Right lobe of liver (tissue), 6 donors: Measurements from ENCODE around the gene KRTAP13-4. TPM values are rescaled to one million over a fixed set of nuclear protein-coding genes. Genes with fewer than 3 reads are reported as not detected.

Experiments used
- ATAC-seq, 4 donors: fragments of 200-7000 bp; cut with Tn5 transposase; one replicate each; pipeline ENCODE4 v1.9.1; 2020; ENCODE audit warnings: mild to moderate bottlenecking in 4 of 4, moderate library complexity in 4 of 4
- DNase-seq, 3 donors: peaks; one replicate each; pipeline ENCODE4 v3.0.0-alpha.2; 2020
- H3K27ac ChIP-seq, 3 donors: fragments of 200-600 bp; one replicate each; pipeline ENCODE4 v1.8.0; 2022
- H3K27me3 ChIP-seq, 2 donors: fragments of 200-600 bp; one replicate each; pipeline ENCODE4 v1.8.0; 2022
- H3K36me3 ChIP-seq, 4 donors: fragments of 200-600 bp; sonication (generic) in 1 of 4; one replicate each; pipeline versions ENCODE4 v1.5.1 to v1.8.0; 2017 to 2022; ENCODE audit warnings: control low read depth in 1 of 4
- H3K4me1 ChIP-seq, 4 donors: fragments of 200-600 bp; sonication (generic) in 1 of 4; one replicate each; pipeline versions ENCODE4 v1.5.1 to v1.8.0; 2017 to 2022; ENCODE audit warnings: control low read depth in 1 of 4
- H3K4me3 ChIP-seq, 3 donors: fragments of 200-600 bp; one replicate each; pipeline ENCODE4 v1.8.0; 2022
- H3K9me3 ChIP-seq, 4 donors: fragments of 200-600 bp; sonication (generic) in 1 of 4; one replicate each; pipeline versions ENCODE4 v1.5.1 to v1.8.0; 2017 to 2022; ENCODE audit warnings: control low read depth in 1 of 4
- POLR2A ChIP-seq: fragments of 450-650 bp; IDR thresholded peaks from one replicate; pipeline ENCODE4 v1.6.1; 2017; ENCODE audit warnings: antibody characterized with exemption, mild to moderate bottlenecking
- WGBS: methylation state at CpG from one replicate; pipeline ENCODE4 v1.1.6; 2018; ENCODE audit warnings: low coverage, low lambda C conversion rate; ENCODE audit not compliant: insufficient coverage; ENCODE audit errors: missing lambda C conversion rate; 5-methylcytosine and 5-hydroxymethylcytosine counted together
- intact Hi-C, 2 donors: fragments of 100-400 bp; cut with DNase I; formaldehyde crosslinking; loops; one replicate each; pipeline versions ENCODE4 v1.11.2 to v1.14.1; 2022
- total RNA-seq, 6 experiments: library from RNA; depleted of rRNA in 2 of 6; stranded (reverse); fragments of >200 nt in 2 of 6; fragmentation: NEBNext Ultra II Directional in 3 of 6; extraction: Animal tissue kit (Norgen Biotek cat#: 25700) in 3 of 6; gene quantifications; one replicate each; pipeline versions ENCODE4 v1.1.0 to v1.2.4, GENCODE V29; 2016 to 2023
- TF ChIP-seq, protein P1 (sequence below), 4 donors: fragments of 200-600 bp in 3 of 4; fragments of 450-650 bp in 1 of 4; IDR thresholded peaks; one replicate each; pipeline versions ENCODE4 v1.5.1 to v1.8.0; 2016 to 2022; ENCODE audit warnings: antibody characterized with exemption in 4 of 4, mild to moderate bottlenecking in 2 of 4
- donor health status: DM: no; HTN: yes; CAD: no.
- donor health status: DM: no; HTN: no; CAD: no.
- donor health status: DM: no; HTN: no; CAD: no.
- donor health status: DM: no; HTN: yes; CAD: no.
- donor health status: DM: no; HTN: yes; CAD: no.

Gene KRTAP13-4
- total RNA-seq, 6 experiments from 2014 or later: not detected

DNA sequence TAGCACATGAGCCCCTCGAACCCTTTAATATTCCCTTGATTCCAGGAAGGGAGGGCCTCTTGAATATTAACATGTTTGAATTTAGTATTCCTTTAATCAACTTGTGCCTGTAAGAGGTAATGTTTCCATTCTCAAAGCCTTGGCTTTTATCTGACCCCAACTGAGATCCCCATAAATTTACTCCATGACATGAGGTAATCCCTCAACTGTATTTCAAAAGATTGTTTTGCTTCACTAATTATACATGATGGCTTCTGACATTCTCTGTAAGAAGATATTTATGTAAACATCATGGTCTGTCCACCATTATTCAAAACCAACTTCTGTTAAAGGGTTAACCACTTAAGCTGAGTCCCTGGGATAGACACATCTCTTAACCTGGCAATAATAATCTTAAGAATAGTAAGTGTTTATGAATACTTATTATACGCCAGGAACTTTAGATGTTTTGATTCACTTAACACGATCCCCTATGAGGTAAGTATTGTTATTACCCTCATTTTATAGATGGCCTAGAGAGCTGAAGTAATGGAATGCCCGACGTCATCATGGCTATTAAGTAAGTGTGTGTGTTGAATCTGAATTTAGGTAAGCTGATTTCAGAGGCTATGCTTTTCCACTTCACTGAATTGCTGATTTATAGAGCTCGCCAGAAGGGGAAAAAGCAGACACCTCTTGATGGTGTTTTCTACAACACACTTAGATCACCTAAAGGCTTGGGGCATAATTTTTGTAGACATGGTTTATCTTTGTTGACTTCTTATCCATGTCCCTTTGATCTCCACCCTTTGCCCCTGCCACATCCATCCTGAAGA, 39.1 kb downstream of the KRTAP13-4 start:
- 34% methylated on average over 6 of the region's 6 CpGs for WGBS
- TF ChIP-seq, protein P1, sequence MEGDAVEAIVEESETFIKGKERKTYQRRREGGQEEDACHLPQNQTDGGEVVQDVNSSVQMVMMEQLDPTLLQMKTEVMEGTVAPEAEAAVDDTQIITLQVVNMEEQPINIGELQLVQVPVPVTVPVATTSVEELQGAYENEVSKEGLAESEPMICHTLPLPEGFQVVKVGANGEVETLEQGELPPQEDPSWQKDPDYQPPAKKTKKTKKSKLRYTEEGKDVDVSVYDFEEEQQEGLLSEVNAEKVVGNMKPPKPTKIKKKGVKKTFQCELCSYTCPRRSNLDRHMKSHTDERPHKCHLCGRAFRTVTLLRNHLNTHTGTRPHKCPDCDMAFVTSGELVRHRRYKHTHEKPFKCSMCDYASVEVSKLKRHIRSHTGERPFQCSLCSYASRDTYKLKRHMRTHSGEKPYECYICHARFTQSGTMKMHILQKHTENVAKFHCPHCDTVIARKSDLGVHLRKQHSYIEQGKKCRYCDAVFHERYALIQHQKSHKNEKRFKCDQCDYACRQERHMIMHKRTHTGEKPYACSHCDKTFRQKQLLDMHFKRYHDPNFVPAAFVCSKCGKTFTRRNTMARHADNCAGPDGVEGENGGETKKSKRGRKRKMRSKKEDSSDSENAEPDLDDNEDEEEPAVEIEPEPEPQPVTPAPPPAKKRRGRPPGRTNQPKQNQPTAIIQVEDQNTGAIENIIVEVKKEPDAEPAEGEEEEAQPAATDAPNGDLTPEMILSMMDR (IDR thresholded peaks at IDR 0.05): no peak
- no peak for TF ChIP-seq POLR2A
- no peaks in the 10 kb centered on the region for H3K4me1 ChIP-seq
- ATAC-seq (no peak), DNase-seq (no peak)
- H3K27me3 ChIP-seq: no peaks in the 10 kb centered on the region
- no peaks in the 10 kb centered on the region for H3K36me3 ChIP-seq
- H3K9me3 ChIP-seq: no peaks in the 10 kb centered on the region
- intact Hi-C loops: no loop called here
- no peak overlapping the region for H3K4me3 ChIP-seq
- H3K27ac ChIP-seq: no peak overlapping the region

DNA sequence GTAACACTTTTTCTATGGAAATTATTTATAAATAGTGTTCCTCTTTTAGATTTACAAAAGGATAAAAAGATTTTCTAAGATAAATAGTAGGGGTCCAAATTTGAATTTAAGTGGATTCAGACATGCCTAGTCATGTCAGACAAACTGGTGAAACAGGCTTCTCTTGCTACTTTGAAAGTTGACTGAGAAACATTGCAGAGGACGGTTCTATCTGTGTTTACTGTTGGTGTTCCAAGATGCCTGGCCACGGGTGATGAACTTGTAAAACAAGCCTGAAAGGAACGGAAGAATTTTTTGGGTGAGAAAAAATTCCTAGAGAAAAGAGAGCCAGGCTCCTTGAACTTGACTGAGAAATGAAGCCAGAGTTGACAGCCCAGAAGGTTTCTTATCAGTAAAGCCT, 48.0 kb downstream of the KRTAP13-4 start:
- 30% methylated on average over 3 of the region's 3 CpGs for WGBS
- no peak for ATAC-seq
- TF ChIP-seq, protein P1 (IDR thresholded peaks at IDR 0.05): no peak
- TF ChIP-seq POLR2A: no peak

DNA sequence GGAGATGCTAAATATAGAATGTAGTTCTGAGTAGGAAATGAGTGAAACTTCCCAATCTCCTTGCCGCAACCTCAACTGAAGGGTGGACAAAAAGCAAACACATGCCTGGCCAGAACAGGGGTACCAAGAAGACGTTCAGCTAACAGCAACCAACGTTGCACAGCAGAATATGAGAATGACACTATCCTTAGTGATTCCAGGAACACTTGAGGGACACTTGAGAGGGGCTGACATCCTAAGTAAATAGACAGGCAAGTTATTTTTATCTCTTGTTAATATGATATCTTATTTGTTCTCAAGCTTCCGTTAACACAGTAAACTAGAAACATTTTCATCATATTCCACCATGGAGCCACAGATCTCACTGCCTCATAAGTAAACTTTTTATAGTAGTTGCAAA, 49.2 kb downstream of the KRTAP13-4 start:
- no peak overlapping the region for H3K4me3 ChIP-seq
- H3K27ac ChIP-seq: no peak overlapping the region
- no peaks in the 10 kb centered on the region for H3K4me1 ChIP-seq
- WGBS: 30% methylated on average over 4 of the region's 4 CpGs
- intact Hi-C loops: no loop called here
- no peaks in the 10 kb centered on the region for H3K9me3 ChIP-seq
- H3K27me3 ChIP-seq: no peaks in the 10 kb centered on the region
- no peaks in the 10 kb centered on the region for H3K36me3 ChIP-seq
- ATAC-seq: no peak
- no peak for DNase-seq
- TF ChIP-seq, protein P1 (IDR thresholded peaks at IDR 0.05): no peak
- TF ChIP-seq POLR2A: no peak

More for the DNA sequence above, 48.0 kb downstream of the KRTAP13-4 start:
- DNase-seq: no peak
- intact Hi-C loops: no loop called here
- H3K36me3 ChIP-seq: no peaks in the 10 kb centered on the region
- no peak overlapping the region for H3K27ac ChIP-seq
- no peaks in the 10 kb centered on the region for H3K27me3 ChIP-seq
- no peaks in the 10 kb centered on the region for H3K9me3 ChIP-seq
- no peak overlapping the region for H3K4me3 ChIP-seq
- no peaks in the 10 kb centered on the region for H3K4me1 ChIP-seq

DNA sequence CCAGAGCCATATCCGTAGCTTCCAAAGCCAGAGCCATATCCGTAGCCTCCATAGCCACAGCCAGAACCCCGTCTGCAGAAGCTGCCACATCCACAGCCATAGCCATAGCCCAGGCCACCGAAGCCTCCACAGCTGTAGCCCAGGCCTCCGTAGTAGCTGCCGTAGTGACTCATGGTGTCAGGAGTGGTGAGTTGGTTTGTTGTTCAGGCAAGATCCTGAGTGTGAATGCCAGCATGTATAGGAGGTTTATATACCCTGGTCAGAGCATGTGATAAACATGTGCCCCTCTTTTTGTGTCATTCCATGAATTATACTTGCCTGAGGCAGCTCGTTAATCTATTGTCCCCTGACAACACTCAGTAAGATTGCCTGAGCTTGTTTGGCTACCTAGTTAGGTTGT, 50.1 kb downstream of the KRTAP13-4 start, which contains the start of gene KRTAP19-1:
Gene KRTAP19-1 (minus strand): TSS at position 223 of the 400 bp plus-strand sequence. CDS start 50 bp downstream, at position 173.
- no peaks in the 10 kb centered on the region for H3K9me3 ChIP-seq
- no peaks in the 10 kb centered on the region for H3K36me3 ChIP-seq
- no peaks in the 10 kb centered on the region for H3K27me3 ChIP-seq
- WGBS: 29% methylated on average over 1 of the region's 7 CpGs
- intact Hi-C loops: no loop called here
- TF ChIP-seq, protein P1 (IDR thresholded peaks at IDR 0.05): no peak
- no peak for TF ChIP-seq POLR2A
- ATAC-seq (no peak), DNase-seq (no peak)
- no peak within 1 kb of the TSS for H3K27ac ChIP-seq
- no peak within 1 kb of the TSS for H3K4me3 ChIP-seq
- H3K4me1 ChIP-seq: no peaks in the 10 kb centered on the region

Other genes starting within 250 kb of the KRTAP13-4 start
- not detected for gene CLDN8, start 214.1 kb upstream of the KRTAP13-4 start, total RNA-seq
- gene KRTAP24-1, start 147.3 kb upstream of the KRTAP13-4 start, total RNA-seq: not detected
- not detected for gene KRTAP25-1, start 140.7 kb upstream of the KRTAP13-4 start, total RNA-seq
- gene KRTAP26-1, start 109.9 kb upstream of the KRTAP13-4 start, total RNA-seq: not detected
- gene KRTAP27-1, start 92.5 kb upstream of the KRTAP13-4 start, total RNA-seq: not detected
- gene KRTAP23-1, start 81.6 kb upstream of the KRTAP13-4 start, total RNA-seq: not detected
- not detected for gene KRTAP13-2, start 57.9 kb upstream of the KRTAP13-4 start, total RNA-seq
- not detected for gene KRTAP13-1, start 34.2 kb upstream of the KRTAP13-4 start, total RNA-seq
- gene KRTAP13-3, start 4.3 kb upstream of the KRTAP13-4 start, total RNA-seq: not detected
- gene KRTAP15-1, start 10.1 kb downstream of the KRTAP13-4 start, total RNA-seq: not detected
- gene KRTAP19-1, start 50.1 kb downstream of the KRTAP13-4 start, total RNA-seq: not detected
- gene KRTAP19-2, start 57.2 kb downstream of the KRTAP13-4 start, total RNA-seq: not detected
- gene KRTAP19-3, start 61.8 kb downstream of the KRTAP13-4 start, total RNA-seq: not detected
- not detected for gene KRTAP19-4, start 66.9 kb downstream of the KRTAP13-4 start, total RNA-seq
- not detected for gene KRTAP19-5, start 71.9 kb downstream of the KRTAP13-4 start, total RNA-seq
- gene KRTAP19-6, start 111.6 kb downstream of the KRTAP13-4 start, total RNA-seq: not detected
- not detected for gene KRTAP19-7, start 131.1 kb downstream of the KRTAP13-4 start, total RNA-seq
- gene KRTAP22-2, start 160.2 kb downstream of the KRTAP13-4 start, total RNA-seq: not detected
- gene KRTAP6-3, start 162.2 kb downstream of the KRTAP13-4 start, total RNA-seq: not detected
- not detected for gene KRTAP6-2, start 168.7 kb downstream of the KRTAP13-4 start, total RNA-seq
- not detected for gene KRTAP22-1, start 170.9 kb downstream of the KRTAP13-4 start, total RNA-seq
- gene KRTAP6-1, start 183.7 kb downstream of the KRTAP13-4 start, total RNA-seq: not detected
- not detected for gene KRTAP20-1, start 186.2 kb downstream of the KRTAP13-4 start, total RNA-seq
- gene KRTAP20-4, start 190.4 kb downstream of the KRTAP13-4 start, total RNA-seq: not detected
- not detected for gene KRTAP20-2, start 205.0 kb downstream of the KRTAP13-4 start, total RNA-seq
- gene KRTAP20-3, start 212.6 kb downstream of the KRTAP13-4 start, total RNA-seq: not detected